ENCODE measurements around the gene CAPN14.

Gene CAPN14

DNA sequence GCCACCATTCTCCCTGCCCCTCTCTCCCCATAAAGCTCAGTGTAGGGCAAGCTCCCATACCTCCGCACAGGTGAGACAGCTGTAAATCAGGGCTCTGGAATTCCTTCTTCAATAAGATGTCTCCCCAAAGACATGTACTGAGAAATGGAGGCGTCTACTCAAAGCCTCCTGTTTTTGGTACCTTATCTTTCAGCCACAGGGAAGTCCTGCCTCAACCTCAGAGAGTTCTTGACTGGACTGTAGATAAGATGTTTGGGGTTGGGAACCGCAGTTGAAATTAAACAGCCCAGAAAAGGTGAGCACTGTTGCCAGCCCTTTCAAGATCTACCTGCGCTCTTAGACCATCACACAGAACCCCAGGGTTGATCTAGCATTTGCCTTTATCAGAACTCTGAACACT, 77.6 kb downstream of the CAPN14 start:
- no peak for DNase-seq

DNA sequence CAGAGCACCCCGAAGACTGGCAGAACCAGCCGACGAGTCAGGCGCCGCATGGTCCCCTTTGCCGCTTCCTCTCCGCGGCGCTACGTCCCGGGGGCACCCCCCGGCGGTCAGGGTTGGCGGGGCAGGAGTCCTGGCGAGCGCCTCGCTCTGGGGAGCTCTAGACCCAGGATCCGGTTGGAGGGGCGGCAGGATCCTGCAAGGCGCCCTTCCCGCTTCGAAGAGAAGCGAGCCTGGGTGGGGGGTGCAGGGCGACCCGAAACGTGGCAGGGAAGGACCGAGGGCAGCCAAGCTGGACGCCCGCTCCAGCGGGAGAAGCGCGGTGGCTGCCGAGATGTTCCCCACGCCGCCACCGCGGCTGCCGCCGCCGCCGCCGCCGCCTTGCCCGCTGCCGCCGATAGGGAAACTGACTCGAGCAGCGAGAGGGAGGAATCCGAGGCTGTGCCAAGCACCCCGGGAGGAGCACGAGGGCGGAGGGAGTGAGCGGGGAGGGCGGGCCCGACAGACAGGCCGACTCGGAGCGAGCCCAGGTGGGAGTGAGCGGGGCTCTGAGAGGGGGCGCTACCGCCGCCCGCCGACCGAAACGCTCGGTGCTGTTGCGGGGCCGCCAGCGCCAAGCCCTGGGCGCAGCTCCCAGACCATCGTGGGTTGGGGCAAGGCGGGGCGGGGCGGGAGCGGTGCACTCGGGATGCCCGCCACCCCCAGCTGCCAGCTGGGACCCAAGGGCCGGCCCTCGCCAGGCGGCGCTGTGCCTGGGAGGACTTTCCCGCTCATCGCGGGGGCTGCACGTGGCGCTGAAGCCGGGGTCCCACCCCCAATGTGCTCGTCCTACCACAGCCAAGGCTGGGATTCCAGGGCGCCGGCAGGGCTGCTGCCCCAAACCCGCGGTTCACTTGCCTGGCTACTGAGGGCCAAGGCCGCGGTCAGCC, 79.0 kb downstream of the CAPN14 start, which contains the start of gene GALNT14:
Gene GALNT14, minus strand, starts transcription at position 404 of the 926 bp plus-strand sequence. Its CDS starts 354 bp downstream, at position 50.
- peak in 11 of 14 donors; percentile 5 to 51 (median 26) for DNase-seq

DNA sequence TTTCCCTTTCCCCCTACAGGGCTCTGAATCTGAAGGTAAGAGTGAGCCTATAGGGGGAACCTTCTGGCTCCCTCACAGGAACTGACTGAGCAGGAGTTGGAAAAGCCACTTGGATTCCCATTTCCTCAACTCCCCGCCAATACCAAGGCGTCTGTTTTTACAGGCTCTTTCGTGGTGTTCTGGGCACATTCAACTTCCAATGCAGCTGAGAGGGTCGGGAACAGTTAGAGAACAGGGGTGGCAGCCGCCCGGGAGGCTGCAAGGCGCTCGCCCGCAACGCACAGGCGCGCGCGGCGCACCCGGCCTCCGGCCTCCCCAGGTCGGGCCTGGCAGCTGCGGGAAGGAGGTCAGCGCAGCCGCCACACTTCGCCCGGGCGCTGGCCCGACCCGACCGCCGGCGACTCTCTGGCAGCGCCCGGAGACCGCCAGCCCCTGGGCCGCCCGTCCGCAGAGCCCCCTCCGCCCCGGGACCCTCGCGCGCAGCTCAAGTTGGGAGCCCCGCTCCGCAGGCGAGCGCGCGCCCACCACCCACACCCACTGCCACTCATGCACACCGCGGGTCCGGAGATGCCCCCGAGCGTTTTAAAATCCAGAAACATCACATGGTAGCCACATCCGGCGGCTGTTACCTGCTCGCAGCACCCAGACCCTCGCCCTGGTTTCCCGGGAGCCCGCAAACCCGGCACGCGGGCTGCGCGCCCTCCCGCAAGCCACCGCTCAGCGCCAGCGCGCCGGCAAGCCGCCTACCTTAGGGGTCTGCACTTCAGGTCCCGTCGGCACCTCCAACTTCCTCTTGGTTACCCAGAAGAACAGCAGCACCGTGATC, 79.9 kb downstream of the CAPN14 start:
- no peak for DNase-seq

DNA sequence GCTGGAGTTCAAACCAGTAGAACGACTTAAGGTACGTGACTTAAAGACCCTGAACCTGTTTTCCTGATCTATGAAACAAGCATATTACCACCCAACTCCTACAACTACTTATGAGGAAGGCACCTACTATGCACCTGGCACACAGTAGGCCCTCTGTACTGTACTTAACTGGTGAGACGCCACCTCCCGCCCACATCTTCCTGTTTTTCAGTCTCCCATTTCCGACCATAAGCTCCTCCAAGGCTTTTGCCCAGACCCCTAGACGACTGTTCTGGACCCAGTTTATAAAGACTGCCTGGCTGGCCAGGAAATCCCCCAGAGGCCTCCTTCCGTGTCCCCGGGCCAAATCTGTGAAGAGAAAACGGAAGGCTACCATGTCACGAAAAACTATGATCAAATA, 80.6 kb downstream of the CAPN14 start:
- DNase-seq, result no peak

DNA sequence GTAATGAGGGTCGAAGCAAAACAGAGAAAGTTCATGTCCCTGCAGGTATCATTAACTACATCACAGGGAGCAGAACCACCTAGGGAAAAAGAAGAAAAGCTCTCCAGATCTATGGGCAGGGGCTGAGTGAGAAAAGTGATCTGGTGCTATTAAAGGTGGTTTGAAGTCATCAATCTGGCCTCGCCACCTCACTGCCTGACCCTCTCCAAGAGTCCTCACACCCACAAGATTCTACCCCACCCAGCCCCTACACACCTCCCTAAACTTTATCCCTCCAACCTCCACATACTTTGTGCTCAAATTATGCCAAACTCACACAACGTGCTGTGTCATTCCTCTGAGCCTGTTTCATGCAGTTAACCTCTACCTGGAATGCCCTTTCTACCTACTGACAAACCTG, 81.3 kb downstream of the CAPN14 start:
- DNase-seq, result no peak

DNA sequence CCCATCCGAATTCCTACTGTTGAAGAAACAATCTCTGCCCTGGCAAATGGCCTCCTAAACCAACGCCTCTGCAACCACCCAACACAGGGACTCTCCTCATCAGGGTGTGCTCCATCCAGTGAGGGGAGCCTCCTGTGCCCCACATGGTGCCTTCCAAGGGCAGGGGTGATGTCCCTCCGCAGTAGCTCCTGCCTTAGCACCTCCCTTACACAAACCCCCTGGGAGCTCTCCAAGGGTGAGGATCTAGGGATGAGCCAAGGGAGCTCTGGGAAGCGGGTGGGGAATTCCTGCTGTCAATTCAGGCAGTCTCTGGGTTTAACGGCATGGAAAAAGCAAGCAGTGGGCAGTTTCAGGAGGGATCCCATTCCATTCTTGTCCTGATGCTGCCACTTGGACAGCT, 82.8 kb downstream of the CAPN14 start:
- DNase-seq, result no peak

DNA sequence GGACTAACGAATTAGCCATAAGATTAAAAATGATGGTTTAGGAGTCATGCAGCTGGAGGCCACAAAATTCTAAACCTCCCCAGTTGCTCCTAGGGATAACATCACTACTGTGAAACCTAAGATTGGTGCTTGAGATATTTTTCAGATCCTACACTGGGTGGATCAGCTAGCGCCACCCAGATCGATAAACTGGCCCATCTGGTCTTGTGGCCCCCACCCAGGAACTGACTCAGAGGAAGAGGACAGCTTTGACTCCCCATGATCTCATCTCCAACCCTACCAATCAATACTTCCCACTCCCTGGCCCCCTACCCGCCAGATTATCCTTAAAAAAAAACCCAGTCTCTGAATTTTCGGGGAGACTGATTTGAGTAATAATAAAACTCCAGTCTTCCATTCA, 84.5 kb downstream of the CAPN14 start:
- DNase-seq, result no peak

DNA sequence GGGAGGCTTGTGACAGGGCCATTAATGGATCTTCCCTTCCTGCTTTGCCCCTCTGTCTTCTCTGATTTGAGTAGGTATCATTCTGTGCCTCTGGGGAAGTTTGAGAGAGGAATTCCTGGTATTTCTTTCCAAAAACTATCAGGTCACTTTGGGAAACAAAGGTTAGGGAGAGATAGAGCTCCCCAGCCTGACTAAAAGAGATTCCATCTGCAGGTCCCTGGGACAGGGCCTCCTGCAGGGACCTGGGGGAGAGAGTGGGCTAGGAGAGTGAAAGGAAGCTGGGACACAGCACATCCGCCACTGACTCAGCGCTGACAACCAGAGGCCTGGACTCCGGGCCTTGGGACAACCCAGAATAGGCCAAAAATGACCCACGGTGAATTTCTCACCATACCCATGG, 85.4 kb downstream of the CAPN14 start:
- no peak for DNase-seq

DNA sequence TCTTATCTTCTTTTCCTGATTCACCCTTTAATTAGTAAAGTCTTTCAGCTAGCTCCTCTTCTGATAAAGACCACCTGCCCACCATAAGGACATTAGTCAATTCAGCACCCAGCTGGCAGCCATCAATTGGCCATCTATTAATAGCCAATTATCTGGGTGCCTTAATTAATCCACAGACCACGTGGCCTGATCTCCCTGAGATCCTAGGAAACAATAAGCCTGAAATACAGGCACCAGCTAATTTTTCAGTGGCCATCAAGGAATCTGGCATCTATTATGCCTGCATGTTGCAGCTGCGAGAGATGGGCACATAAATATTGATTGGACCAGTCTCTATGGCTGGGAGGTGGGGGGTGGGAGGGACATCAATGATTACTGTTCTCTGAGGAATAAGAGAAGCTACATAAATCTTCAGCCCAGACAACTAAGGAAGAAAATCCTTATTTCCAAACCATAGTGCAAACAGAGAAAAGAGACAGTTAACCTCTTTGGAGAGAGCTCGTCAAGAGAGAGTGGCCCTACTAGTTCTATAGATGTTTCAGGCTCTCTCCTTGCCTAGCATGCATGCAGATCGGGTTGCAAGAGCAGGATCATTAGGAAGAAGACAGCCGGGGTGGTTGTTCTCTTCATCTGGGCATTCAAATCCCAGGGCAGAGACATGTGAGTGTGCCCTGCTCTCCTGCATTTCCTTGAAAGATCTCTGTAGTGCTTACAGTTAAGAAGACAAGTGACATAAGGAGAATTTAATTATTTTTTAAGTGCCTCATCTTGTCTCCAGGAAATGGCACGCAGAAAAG, 87.7 kb downstream of the CAPN14 start:
- DNase-seq, result no peak

DNA sequence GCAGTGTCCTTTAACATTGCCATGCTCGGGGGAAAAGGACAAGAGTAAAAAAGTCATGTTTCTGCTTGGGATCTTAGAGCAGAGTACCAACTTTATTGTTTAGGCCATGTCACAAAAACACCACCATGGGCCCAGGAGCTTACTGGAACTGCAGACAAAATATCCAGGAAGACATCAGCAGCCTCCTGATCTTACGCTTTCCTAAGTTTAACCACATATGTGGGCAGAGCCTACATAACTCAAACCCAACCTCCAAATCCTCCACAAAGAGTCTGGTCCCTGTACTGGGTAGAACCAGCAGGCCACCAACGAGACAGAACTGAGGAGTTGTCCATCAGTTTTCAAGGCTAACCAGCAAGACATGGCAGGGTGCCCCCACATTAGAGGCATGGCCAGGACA, 89.4 kb downstream of the CAPN14 start:
- no peak for DNase-seq

DNA sequence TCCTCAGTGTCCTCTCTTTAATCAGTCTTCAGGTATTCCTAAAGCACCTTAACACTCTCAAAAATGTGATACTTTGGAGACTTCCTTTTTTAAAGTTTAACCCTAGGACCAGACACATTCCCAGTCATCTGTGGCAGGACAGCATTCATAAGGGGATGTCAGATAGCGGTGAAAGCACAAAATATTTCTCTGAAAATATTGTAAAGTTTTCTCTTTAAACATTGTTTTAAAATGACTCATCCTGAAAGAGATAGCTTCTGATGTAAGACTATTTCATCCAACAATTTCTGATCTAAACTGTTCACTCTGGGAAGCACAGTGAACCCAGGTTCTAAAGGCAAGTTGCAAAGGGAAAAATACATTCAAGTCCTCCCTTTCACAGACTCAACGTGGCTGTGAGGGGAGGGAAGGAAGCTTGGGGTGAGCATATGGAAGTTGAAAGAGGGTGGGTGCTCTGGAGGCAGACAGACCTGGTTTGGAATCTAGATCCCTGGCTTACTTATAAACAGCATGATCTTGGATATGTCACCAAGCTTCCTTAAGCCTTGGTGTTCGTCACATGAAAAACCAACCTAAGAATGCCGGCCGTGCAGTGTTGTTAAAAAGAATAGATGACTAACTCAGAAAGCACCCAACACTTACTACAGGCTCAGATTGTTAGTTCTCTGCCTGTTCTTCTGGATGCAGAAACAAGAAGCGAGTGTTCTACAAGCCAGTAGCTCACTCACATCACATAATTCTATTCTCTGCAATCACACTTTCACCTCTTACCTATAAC, 91.2 kb downstream of the CAPN14 start:
- DNase-seq, result no peak

DNA sequence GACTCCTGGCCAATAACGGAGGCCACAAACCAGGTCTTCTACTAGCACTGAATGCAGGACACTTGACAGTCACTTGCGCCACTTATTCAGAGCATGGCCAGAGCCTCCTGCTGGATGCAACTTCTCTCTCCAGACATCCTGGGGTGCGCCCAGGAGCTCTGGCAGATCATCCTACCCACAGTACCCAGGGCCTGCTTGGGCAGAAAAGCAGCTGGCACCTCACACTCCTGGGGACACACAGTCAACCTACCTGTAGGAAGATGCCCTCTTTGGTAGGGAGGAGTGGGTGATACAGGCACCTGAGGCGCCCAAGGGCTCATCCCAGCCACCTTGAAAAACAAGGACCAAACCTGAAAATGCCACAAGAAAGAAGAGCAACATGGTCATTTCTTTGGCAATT, 92.4 kb downstream of the CAPN14 start:
- DNase-seq, result no peak
